Measurements from ENCODE around the gene POLD3.

POLD3 gene

GRCh38 chr11:74642912-74643311 is 50.5 kb downstream of the POLD3 start:
- CTCF ChIA-PET = interaction anchor here (1.1 kb wide), 1 partner anchor 97 kb away, joined by 3 read pairs; no protein-coding TSS in a partner anchor
- no peak for TF ChIP-seq CTCF (IDR thresholded peaks at IDR 0.05; ENCODE audit: insufficient read depth, low read length, missing control alignments)
- no peak overlapping the region for H3K4me3 ChIP-seq (ENCODE audit: low read depth, low read length)
- DNase-seq (ENCODE audit: low read depth, low spot score) = no peak
- POLR2A ChIA-PET = no interaction called here

- ChIA-PET CTCF (no interaction called here), POLR2A (no interaction called here)
- DNase-seq (ENCODE audit: low read depth, low spot score) = no peak
- no peak overlapping the region for H3K4me3 ChIP-seq (ENCODE audit: low read depth, low read length)
- TF ChIP-seq CTCF (IDR thresholded peaks at IDR 0.05; ENCODE audit: insufficient read depth, low read length, missing control alignments) = no peak
Observed at GRCh38 chr11:74644081-74644480, 51.7 kb downstream of the POLD3 start.

GRCh38 chr11:74646215-74646614 is 53.8 kb downstream of the POLD3 start:
- ChIA-PET CTCF (interaction anchor here (1.8 to 2.2 kb wide), 2 partner anchors 12 to 55 kb away, joined by 8 to 9 read pairs; no protein-coding TSS in a partner anchor), POLR2A (no interaction called here)
- H3K4me3 ChIP-seq (ENCODE audit: low read depth, low read length) = no peak overlapping the region
- no peak for TF ChIP-seq CTCF (IDR thresholded peaks at IDR 0.05; ENCODE audit: insufficient read depth, low read length, missing control alignments)
- DNase-seq (ENCODE audit: low read depth, low spot score) = no peak

GRCh38 chr11:74646954-74647353 is 54.6 kb downstream of the POLD3 start:
- DNase-seq (ENCODE audit: low read depth, low spot score) = no peak
- no peak overlapping the region for H3K4me3 ChIP-seq (ENCODE audit: low read depth, low read length)
- no peak for TF ChIP-seq CTCF (IDR thresholded peaks at IDR 0.05; ENCODE audit: insufficient read depth, low read length, missing control alignments)
- POLR2A ChIA-PET = no interaction called here
- CTCF ChIA-PET = interaction anchor here (1.8 to 2.2 kb wide), 2 partner anchors 12 to 55 kb away, joined by 8 to 9 read pairs; no protein-coding TSS in a partner anchor

GRCh38 chr11:74647404-74647803 is 55.0 kb downstream of the POLD3 start:
- no peak for TF ChIP-seq CTCF (IDR thresholded peaks at IDR 0.05; ENCODE audit: insufficient read depth, low read length, missing control alignments)
- ChIA-PET POLR2A (no interaction called here), CTCF (interaction anchor here (1.6 kb wide), 1 partner anchor 78 kb away, joined by 4 read pairs; no protein-coding TSS in a partner anchor)
- peak; percentile 41 for DNase-seq (ENCODE audit: low read depth, low spot score)
- H3K4me3 ChIP-seq (ENCODE audit: low read depth, low read length) = no peak overlapping the region

- TF ChIP-seq CTCF (IDR thresholded peaks at IDR 0.05; ENCODE audit: insufficient read depth, low read length, missing control alignments) = no peak
- ChIA-PET POLR2A (no interaction called here), CTCF (interaction anchor here (1.6 kb wide), 1 partner anchor 78 kb away, joined by 4 read pairs; no protein-coding TSS in a partner anchor)
- no peak overlapping the region for H3K4me3 ChIP-seq (ENCODE audit: low read depth, low read length)
- no peak for DNase-seq (ENCODE audit: low read depth, low spot score)
Observed at GRCh38 chr11:74647831-74648230, 55.4 kb downstream of the POLD3 start.

Measured in AG04449 (cell line).